Cardiac septum (tissue), 1 donor: Measurements from ENCODE around the gene ATG9B. TPM values are rescaled to one million over a fixed set of nuclear protein-coding genes. Genes with fewer than 3 reads are reported as not detected.

Source experiments
- DNase-seq: peaks from one replicate; pipeline ENCODE4 v3.0.0-alpha.2; 2020; ENCODE audit warnings: low spot score
- intact Hi-C: fragments of 100-400 bp; cut with DNase I; formaldehyde crosslinking; loops from one replicate; pipeline ENCODE4 v1.14.0; 2022
- total RNA-seq: library from RNA; stranded (reverse); fragmentation: NEBNext Ultra II Directional; extraction: Animal tissue kit (Norgen Biotek cat#: 25700); gene quantifications from one replicate; pipeline ENCODE4 v1.2.1, GENCODE V29; 2021
- donor health status: DM: no; HTN: no; CAD: no.

Gene ATG9B
- total RNA-seq, 1 donor from 2014 or later: 0.13 TPM

DNA sequence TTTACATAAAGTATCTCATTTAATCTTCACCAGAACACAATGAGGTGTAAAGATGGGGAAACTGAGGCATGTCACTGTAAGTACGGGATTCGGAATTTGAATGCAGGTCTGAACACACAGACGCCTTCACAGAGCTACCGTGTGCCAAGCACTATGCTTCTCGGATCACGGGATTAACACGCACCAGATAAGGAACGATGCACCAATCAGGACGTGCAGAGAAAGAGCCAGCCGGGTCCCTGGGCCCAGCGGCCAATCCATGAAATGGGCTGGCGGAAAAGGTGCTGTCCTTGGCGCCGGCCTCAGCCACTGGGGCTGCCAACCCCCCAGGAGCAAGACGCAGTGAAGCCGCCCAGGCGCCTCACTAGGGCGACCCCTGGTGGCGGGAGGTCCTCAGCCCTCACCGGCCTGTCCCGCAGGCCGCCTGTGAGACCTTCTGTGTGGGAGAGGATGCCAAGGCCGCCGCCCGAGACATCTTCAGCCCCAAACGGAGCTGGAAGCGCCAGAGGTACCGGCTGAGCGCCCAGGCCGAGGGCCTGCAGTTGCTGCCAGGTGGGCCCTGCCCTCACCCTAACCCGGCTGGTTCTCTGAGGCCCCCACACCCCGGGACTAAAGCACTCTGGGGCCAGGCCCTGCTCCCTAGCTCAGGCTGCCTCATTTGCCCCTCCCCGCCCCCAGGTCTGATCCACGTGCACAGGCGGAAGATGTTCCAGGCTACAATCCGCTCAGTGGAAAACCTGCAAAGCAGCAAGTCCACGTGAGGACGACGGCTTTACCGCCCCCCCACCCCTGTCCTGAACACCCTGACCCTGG, 15.6 kb downstream of the ATG9B start:
- no peak for DNase-seq
- intact Hi-C loops: no loop called here

DNA sequence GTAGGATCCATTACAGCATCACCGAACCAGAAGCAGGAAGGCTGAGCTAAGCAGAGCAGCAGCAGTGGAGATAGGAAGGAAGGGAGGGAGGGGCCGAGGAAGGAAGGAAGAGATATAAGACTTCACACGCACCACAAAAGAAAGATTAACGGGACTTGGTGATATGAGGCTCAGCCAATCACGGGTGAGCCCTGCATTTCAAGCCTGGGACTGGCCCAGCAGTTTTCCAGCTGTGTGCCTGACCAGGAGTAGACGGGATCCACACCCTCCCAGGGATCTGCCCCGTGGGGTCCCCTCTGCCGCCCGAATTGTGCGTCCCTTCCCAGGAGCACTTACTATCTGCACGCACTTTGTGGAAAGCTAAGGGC, 16.2 kb downstream of the ATG9B start:
- no peak for DNase-seq
- intact Hi-C loops: no loop called here

DNA sequence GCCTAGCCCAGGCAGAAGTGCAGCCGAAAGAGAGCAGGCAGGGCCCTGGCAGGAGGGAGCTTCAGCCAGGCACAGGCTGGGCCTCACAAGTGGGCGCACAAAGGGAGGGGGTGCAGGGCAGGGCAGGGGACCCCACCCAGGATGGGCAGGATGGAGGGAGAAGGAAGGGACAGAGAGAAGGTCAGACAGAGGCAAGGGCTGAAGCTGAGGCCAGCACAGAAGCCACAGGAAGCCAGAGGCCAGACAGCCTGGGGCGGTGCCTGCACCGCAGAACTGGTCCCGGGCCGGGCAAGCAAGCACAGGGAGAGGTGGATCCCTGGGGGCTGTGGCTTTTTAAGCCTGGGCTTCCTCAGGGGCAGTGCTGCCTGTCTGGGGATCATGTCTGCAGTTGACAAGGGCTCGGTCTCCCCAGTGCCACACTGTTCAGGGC, 16.8 kb downstream of the ATG9B start:
- intact Hi-C loops: no loop called here
- no peak for DNase-seq

DNA sequence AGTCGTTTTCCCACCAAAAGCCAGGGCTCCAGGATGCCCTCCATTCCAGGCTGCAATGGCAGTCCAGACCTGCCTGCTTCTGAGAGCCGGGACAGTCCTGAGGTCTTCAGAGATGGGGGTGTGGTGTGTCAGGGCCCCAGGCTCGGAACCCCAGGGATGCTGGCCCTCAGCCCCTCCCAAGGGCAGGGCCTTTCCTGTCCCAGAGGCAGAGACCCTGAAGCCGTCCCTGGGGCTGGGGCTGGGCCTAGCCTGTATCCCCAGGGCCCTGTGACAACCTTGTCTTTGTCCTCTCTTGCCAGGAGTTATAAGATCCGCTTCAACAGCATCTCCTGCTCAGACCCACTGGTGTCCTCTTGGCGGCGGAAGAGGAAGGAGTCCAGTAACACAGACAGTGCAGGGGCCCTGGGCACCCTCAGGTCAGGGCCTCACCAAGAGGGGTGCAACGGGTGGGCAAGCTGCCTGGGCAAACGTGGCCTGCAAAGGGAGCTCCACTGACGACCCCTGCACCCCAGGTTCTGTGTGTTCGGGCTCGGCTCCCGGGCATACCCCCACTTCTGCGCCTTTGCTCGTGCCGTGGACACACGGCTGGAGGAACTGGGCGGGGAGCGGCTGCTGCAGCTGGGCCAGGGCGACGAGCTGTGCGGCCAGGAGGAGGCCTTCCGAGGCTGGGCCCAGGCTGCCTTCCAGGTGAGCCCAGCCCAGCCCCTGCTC, 17.5 kb downstream of the ATG9B start:
- intact Hi-C loops: no loop called here
- DNase-seq: no peak

DNA sequence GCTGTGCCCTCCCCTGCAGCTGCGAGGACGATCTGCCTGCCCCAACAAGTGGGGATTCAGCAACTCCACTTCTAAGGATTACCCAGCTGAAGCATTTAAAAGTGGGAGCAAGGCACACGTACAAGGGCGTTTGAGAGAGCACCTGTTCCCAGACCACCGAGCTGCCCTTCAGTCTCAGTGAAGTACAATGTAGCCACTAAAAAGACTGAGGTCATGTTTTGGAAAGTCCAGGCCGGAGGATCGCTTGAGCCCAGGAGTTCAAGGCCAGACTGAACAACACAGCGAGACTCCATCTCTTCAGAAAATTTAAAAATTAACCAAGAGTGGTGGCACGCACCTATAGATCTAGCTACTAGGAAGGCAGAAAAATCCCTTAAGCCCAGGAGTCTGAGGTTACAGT, 18.7 kb downstream of the ATG9B start:
- intact Hi-C loops: no loop called here
- no peak for DNase-seq

DNA sequence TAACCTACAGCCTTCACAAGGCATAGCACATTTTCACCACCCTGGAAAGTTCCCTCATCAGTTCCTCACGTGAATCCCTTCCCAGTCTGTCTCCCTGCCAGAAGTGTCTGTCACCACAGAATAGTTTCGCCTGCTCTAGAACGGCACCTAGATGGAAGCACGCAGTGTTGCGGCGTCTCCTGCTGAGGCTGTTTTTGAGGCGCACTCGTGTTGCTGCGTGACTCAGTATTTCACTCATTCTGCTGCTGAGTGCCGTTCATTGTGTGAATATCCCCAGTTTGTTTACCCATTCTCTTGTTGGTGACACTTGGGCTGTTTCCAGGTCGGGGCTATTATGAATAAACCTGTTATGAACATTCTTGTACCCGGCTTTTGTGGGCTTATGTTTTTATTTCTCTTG, 20.7 kb downstream of the ATG9B start:
- intact Hi-C loops: no loop called here
- no peak for DNase-seq

DNA sequence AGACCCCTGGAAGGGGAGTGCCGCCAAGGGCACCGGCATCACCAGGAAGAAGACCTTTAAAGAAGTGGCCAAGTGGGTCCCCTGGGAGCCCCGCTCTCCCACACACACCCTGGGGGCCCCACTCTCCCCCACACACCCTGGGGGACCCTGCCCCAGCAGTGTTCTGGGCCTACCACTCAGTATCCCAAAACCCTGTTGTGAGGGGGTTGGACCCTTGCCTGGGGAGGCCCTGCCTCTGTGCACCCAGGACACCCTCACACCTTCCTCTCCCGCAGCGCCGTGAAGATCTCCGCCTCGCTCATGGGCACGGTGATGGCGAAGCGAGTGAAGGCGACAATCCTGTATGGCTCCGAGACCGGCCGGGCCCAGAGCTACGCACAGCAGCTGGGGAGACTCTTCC, 22.7 kb downstream of the ATG9B start:
- DNase-seq: no peak

DNA sequence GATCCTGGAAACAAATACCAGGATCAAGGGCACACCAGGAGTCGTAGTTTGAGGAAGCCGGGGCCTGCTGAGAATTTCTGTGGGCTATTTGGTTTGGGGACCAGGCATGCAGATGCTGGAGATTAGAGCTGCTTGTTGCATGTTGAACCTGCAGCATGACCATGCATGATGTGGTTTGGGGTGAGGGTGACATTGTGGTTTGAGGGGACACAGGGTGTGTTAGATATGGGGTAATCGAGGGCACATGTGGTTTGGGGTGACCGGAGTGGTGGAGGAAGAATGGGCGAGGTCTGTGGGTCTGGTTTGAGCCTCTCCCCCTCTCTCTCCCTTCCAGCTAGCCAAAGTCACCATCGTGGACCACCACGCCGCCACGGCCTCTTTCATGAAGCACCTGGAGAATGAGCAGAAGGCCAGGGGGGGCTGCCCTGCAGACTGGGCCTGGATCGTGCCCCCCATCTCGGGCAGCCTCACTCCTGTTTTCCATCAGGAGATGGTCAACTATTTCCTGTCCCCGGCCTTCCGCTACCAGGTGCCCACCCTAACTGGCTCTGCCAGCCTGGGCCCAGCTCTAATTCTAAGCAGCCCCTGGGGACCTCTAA, 23.3 kb downstream of the ATG9B start:
- intact Hi-C loops: no loop called here
- no peak for DNase-seq

More for the DNA sequence above, 22.7 kb downstream of the ATG9B start:
- intact Hi-C loops: no loop called here

DNA sequence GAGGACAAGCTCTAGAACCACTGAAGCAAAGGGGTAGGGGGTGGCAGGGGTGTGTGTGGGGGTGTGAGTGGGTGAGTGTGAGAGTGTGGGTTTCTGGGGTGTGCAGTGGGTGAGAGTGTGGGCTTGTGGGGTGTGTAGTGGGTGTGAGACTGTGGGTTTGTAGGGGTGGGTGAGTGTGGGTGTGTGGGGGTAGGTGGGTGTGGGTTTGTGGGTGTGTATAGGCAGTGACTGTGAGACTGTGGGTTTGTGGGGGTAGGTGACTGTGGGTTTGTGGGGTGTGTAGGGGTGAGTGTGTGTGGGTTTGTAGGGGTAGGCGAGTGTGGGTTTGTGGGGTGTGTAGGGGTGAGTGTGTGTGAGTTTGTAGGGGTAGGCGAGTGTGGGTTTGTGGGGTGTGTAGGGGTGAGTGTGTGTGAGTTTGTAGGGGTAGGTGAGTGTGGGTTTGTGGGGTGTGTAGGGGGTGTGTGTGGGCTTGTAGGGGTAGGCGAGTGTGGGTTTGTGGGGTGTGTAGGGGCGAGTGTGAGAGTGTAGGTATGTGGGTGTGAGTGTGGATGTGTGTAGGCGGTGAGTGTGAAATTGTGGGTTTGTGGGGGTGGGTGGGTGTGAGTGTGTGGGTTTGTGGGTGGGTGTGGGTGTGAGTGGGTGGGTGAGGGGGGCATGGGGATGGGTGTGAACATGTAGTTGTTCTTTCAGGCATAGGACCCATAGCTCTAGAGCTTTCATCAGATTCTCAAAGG, 24.6 kb downstream of the ATG9B start:
- intact Hi-C loops: no loop called here
- no peak for DNase-seq

DNA sequence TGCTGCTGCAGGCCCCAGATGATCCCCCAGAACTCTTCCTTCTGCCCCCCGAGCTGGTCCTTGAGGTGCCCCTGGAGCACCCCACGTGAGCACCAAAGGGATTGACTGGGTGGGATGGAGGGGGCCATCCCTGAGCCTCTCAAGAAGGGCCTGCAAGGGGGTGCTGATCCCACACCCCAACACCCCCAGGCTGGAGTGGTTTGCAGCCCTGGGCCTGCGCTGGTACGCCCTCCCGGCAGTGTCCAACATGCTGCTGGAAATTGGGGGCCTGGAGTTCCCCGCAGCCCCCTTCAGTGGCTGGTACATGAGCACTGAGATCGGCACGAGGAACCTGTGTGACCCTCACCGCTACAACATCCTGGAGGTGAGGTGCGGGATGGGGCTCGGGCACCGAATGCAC, 25.3 kb downstream of the ATG9B start:
- intact Hi-C loops: no loop called here
- DNase-seq: no peak

DNA sequence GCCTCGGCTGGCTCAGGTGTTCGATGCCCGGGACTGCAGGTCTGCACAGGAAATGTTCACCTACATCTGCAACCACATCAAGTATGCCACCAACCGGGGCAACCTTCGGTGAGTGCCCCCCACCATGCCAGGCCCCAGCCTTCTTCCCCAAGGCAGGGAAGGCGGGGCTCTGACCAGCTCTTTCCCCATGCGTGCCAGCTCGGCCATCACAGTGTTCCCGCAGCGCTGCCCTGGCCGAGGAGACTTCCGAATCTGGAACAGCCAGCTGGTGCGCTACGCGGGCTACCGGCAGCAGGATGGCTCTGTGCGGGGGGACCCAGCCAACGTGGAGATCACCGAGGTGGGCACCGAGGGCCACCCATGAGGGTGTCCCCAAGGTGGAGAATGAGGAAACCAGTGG, 26.0 kb downstream of the ATG9B start:
- no peak for DNase-seq
- intact Hi-C loops: no loop called here

DNA sequence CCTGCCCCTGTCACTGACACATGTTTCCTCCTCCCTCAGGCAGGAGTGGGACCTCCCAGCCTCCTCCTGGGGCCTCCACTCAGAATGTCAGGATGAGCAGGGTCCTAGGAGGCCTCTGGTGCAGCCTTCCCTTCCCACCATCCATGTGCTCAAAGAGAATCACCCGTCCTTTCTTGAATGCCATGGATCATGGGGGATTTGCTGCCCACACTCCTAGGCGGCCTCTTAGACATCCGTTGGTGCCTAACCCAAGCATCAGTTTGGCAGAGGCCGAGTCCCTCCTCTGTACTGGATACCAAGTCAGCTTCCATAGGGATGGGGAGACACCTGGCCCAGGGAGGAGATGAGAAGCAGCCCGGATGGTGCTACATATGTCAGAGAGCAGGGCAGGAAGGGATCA, 26.5 kb downstream of the ATG9B start:
- intact Hi-C loops: no loop called here

DNA sequence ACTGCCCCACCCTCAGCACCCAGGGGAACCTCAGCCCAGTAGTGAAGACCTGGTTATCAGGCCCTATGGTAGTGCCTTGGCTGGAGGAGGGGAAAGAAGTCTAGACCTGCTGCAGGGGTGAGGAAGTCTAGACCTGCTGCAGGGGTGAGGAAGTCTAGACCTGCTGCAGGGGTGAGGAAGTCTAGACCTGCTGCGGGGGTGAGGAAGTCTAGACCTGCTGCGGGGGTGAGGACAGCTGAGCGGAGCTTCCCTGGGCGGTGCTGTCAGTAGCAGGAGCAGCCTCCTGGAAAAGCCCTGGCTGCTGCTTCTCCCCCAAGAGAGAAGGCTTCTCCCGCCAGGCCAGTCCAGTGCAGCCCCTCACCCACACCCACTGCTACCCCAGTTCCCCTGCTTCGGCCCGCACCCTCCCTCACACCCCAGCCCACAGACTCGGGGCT, 27.2 kb downstream of the ATG9B start:
- intact Hi-C loops: no loop called here

More for the DNA sequence above, 26.5 kb downstream of the ATG9B start:
- DNase-seq: no peak

DNA sequence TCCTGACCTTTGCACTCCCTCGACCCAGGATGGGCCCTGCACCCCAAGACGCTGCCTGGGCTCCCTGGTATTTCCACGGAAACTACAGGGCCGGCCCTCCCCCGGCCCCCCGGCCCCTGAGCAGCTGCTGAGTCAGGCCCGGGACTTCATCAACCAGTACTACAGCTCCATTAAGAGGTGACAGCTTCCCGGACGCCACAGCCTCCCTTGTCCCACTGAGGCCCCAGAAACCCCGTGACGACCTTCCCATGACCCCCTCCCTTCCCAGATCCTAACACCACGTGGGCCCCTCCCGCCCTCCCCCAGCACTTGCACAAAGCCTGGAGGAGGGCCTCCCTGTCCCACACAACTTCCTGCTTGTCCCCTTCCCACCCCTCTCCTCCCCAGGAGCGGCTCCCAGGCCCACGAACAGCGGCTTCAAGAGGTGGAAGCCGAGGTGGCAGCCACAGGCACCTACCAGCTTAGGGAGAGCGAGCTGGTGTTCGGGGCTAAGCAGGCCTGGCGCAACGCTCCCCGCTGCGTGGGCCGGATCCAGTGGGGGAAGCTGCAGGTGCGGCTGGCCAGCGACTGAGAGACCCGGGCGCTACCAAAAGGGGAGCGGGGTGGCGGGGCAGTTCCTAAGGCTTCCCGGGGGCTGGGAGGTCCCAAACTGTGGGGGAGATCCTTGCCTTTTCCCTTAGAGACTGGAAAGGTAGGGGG, 27.8 kb downstream of the ATG9B start:
- no peak for DNase-seq
- intact Hi-C loops: no loop called here

More for the DNA sequence above, 27.2 kb downstream of the ATG9B start:
- no peak for DNase-seq

DNA sequence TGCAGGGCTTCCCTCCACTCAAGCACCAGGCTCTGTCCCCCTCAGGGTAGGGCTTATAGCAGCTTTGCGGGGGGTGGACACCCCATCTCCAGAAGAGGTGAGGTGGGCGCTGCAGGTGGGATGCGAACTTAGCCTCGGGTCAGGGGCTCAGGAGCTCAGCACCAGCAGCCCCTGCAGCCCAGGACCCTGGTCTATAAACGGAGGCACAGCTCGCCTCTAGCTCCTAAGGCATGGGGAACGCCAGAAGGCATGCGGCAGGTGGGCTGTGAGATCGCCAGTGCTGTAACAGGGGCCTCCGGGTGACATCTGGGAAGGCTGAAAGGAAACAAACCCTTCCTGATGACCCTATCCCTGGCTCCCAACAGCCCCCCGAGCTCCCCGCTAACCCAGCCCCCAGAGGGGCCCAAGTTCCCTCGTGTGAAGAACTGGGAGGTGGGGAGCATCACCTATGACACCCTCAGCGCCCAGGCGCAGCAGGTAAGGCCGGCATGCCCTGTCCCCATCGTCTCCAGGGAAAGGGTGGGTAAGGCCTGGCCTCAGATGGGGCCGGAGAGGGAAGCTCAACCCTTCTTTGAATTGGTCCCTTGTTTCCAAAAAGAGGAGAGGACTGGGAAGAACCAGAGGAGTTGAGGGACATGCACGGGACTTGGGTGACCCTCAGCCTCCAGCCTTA, 29.3 kb downstream of the ATG9B start:
- DNase-seq: no peak
- intact Hi-C loops: no loop called here

DNA sequence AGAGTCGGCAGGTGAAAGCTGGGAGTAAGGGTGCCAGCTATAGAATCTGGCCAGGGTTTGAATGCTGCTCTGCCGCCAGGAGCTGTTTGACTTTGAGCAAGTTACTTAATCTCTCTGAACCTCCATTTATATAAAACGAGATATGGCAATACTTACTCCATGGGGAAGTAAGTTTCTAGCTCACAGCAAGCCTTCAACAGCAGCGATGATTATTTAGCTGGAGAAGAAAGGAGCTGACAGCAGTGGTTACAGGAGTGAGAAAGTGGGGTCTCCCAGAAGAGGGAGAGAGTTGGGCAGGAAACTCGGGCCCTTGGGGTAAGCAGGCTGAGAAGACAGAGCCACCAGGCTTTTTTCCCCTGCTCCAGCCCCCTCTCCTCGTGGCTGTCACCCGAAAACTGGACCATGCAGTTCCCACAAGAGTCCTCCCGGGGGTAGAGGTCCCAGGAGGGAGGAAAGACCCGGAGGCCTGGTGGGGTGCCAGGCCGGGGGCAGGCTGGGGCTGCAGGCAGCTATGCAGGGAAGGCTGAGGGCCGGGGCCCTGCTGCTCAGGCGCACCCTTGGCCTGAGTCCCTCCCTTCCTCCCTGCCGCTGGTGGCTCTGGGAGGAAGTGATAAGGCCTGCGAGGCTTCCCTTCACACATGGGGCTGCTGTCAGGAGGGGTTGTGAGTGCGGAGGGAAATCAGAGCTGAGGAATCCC, 30.0 kb downstream of the ATG9B start:
- peak; percentile 89 for DNase-seq
- intact Hi-C loops: no loop called here

DNA sequence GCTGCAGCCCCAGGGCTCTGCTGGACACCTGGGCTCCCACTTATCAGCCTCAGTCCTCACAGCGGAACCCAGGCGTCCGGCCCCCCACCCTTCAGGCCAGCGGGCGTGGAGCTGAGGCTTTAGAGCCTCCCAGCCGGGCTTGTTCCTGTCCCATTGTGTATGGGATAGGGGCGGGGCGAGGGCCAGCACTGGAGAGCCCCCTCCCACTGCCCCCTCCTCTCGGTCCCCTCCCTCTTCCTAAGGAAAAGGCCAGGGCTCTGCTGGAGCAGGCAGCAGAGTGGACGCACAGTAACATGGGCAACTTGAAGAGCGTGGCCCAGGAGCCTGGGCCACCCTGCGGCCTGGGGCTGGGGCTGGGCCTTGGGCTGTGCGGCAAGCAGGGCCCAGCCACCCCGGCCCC, 30.8 kb downstream of the ATG9B start:
- peak; percentile 90 for DNase-seq
- intact Hi-C loops: no loop called here

DNA sequence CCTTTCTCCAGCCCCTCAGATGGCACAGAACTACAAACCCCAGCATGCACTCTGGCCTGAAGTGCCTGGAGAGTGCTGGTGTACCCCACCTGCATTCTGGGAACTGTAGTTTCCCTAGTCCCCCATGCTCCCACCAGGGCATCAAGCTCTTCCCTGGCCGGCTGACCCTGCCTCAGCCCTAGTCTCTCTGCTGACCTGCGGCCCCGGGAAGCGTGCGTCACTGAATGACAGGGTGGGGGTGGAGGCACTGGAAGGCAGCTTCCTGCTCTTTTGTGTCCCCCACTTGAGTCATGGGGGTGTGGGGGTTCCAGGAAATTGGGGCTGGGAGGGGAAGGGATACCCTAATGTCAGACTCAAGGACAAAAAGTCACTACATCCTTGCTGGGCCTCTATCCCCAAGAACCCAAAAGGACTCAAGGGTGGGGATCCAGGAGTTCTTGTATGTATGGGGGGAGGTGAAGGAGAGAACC, 31.4 kb downstream of the ATG9B start:
- intact Hi-C loops: no loop called here
- no peak for DNase-seq
